GM21723 (cell line): ENCODE results near the gene GID8.

Experiments
- ATAC-seq: cut with Tn5 transposase; IDR thresholded peaks from one replicate; pipeline ENCODE4 v1.9.1; 2021; ENCODE audit warnings: mild to moderate bottlenecking, moderate library complexity; ENCODE audit not compliant: unreplicated experiment

GID8 gene

DNA sequence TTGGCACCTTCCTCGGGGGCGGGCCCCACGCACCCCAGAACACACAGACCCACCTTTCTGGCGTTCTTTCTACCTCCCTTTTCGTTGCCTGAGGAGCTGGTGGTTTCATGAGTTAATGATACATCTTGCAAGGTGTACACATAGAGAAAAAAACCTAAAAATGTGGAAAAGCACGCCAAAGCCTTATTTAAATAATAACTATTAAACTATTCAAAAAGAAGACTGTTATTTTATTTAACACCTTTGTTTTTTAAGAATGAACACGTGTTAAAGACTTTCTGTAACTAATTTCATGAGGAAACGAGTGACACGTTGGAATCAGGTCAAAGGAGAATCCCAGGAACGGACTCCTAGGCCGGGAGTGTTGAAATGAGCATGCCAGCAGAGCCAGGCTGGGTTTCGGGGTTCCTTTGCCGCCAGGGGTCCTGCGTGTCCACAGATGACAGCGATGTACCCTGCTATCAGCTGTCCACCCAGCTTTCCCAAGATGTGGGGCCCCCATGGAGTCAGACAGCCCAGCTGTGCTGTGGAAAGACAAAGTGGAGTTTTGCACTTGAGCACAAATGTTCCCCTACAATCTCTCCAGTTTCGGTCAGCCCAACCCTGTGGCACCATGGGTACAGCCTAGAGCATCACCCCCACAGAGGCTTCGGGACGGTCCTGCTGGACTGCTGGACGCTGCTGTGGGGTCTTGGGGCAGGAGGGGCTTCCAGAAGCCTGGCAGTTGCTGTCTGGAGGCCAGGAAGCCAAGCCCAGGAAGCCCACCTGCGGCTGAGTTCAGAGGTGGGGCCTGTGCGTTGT lies 30.6 kb downstream of the GID8 start:
- ATAC-seq: no peak

DNA sequence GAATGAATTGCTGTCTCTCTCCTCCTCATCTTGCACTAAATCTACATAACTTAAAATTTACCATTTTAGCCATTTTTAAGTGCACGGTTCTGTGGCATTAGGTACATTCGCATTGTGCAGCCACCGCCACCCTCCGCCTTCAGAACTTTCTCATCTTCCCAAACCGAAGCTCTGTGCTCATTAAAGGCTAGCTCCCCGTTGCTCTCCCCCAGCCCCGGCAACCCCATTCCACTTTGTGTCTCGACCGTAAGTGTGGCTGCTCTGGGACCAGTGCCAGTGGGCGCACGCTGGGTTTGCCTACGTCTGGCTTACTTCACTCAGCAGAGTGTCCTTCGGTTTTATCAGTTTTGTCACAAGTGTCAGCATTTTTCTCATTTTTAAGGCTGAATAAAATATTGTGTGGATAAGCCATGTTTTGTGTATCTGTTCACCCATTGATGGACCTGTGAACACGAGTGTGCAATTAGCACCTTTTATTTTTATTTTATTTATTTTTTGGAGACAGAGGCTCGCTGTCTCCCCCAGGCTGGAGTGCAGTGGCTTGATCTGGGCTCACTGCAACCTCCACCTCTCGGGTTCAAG lies 31.3 kb downstream of the GID8 start:
- ATAC-seq: no peak

DNA sequence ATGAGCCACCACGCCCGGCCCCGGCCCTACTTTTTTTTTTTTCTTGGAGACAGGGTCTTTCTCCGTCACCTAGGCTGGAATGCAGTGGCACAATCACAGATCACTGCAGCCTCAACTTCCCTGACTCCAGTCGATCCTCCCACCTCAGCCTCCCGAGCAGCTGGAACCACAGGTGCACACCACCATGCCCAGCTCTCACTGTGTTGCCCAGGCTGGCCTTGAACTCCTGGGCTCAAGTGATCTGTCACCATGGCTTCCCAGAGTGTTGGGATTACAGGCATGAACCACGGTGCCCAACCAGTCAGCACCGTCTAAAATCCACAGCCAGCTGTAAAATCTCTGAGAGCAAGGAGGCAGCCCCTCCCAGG lies 32.0 kb downstream of the GID8 start:
- no peak for ATAC-seq

DNA sequence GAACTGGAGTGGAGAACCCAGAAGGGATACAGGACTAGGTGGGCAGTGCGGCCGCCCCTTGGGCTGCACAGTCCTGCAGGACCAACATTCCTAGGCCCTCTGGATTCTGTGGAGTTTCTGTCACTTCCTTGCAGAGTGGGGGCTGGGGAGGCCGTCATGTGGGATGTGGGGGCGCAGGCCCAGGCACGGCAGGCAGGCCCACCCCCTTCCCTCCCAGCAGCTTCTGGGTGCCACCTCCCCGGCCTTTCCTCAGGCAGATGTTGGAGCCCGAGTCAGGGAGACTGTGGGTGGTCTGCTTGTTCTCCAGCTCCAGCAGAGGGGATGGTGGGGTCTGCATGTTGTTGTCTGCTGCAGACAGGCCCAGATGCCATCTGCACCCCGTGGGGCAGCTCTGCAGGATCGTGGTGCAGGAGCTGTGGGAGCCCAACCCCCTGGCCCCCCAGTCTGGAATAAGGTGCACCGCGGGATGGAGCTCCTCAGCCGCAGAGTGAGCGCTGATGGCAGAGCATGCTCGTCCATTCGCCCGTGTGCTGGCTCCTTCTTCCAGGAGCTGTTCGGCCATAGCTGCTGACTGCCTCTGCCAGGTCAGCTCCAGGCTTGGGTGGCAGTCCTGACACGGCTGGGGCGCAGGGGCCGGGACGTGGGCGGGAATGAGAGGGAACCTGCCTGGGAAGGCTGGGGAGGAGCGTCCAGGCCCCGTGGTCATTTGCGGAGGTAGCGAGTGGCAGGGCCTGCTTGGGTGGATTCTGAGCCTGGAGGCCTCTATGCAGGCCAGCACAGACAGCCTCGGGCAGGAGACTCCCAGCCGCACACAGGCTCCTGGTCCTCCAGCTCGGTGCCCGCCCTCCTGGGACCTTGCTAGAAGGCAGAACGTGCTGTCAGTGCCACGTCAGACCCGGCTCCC lies 32.6 kb downstream of the GID8 start:
- no peak for ATAC-seq

DNA sequence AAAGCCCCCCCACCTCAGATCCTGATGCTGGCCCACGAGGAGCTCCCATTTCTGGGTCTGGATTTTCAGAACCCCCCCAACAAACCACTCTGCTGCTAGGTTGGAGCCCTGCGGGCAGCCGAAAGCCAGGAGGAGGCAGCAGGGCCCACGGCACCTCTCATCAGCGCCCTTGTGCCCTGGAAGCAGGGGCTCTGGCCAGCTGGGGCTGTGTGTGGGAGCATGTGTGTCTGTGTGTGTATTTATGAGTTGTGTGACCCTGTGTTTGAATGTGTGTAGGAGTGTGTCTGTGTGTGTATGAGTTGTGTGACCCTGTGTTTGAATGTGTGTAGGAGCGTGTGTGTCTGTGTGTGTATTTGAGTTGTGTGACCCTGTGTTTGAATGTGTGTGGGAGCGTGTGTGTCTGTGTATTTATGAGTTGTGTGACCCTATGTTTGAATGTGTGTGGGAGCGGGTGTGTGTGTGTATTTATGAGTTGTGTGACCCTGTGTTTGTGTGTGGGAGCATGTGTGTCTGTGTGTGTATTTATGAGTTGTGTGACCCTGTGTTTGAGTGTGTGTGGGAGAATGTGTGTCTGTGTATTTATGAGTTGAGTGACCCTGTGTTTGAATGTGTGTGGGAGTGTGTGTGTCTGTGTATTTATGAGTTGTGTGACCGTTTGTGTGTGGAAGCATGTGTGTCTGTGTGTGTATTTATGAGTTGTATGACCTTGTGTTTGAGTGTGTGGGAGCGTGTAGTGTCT lies 33.4 kb downstream of the GID8 start:
- ATAC-seq: no peak

DNA sequence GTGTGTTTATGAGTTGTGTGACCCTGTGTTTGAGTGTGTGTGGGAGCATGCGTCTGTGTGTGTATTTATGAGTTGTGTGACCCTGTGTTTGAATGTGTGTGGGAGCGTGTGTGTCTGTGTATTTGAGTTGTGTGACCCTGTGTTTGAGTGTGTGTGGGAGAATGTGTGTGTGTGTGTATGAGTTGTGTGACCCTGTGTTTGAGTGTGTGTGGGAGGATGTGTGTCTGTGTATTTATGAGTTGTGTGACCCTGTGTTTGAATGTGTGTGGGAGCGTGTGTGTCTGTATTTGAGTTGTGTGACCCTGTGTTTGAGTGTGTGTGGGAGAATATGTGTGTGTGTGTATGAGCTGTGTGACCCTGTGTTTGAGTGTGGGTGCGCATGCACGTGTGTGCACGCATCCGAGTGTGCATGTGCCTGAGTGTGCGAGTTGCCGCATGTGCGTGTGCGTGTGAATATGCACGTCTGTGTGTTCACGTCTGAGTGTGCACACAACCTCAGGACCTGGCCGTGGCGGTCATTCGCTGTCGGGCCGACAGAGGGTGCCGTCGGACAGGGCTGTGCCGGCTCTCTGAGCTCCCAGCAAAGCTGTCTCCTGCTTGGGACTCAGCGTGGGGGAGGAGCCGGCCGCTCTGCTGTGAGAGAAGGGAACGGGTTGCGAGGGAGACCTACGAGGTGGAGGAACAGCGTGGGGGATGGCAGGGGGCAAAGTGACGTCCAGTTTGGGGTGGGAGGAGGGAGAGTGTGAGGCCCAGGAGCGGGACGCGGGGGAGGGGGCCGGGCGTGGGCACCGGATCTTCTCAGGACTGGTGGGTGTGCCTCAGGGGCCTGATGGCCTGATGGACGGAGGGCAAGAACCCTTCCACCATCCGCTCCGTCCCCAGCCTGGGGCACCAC lies 34.2 kb downstream of the GID8 start:
- peak; percentile 73 for ATAC-seq

DNA sequence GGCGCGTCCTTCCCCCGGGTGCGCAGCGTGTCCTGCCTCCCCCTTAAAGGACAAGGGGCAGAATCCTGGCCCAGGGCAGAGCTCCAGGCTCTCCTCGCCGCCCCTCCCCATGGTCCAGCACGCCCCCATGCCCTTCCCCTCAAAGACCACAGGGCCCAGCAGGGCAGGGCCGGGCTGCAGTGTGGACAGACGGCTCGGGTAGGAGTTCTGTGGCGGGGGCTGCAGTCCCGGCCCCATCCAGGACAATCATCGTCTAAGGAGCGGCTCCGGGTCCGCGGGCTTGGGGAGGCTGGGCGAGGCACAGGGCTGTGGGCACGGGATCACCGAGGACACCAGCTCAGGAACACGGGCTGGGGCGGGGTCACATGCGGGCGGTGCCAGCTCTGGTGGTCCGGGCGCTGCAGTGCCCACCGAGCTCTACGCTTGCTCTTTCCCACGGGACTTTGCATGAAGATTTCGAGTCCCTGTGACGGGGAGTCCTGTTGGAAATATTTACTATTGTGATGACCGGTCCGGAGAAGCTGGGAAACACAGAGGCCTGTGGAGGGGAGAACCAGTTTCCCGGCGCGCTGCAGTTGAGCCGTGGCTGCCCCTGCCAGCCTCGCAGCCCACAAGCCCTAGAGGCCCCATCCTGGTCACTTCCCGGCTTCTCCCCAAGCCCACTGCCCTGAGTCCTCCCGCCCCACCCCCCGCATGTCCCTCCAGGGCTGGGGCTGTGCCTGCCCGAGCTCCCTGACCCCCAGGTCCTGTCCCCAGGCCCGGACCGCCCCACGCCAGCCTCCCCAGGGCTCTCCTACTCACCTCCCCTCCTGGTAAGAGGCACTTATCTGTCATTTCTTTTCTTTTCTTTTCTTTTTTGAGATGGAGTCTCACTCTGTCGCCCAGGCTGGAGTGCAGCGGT lies 35.1 kb downstream of the GID8 start:
- ATAC-seq: no peak

DNA sequence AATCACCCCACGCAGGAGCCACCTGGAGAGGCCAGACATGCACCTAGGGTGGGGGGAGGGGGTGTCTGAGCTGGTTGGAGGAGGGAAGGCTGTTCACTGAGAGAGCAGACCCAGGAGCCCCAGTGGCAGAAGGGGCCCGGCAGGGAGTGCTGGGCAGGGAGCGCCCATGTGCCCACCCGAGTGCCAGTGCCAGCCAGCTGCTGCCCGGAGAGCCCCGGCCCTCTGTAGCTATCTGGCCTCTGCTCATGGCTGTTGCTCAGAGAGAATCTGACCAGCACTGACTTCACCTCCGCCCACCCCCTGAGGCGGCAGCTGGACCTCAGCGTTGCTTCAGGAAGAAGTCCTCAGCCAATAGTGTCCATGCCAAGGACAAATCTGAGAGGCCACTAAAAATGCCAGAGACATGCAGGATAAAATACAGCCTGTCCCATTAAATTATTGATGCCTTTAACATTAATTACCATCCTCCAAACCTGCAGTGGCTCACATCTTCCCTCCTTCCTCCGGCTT lies 37.4 kb downstream of the GID8 start:
- ATAC-seq: no peak

DNA sequence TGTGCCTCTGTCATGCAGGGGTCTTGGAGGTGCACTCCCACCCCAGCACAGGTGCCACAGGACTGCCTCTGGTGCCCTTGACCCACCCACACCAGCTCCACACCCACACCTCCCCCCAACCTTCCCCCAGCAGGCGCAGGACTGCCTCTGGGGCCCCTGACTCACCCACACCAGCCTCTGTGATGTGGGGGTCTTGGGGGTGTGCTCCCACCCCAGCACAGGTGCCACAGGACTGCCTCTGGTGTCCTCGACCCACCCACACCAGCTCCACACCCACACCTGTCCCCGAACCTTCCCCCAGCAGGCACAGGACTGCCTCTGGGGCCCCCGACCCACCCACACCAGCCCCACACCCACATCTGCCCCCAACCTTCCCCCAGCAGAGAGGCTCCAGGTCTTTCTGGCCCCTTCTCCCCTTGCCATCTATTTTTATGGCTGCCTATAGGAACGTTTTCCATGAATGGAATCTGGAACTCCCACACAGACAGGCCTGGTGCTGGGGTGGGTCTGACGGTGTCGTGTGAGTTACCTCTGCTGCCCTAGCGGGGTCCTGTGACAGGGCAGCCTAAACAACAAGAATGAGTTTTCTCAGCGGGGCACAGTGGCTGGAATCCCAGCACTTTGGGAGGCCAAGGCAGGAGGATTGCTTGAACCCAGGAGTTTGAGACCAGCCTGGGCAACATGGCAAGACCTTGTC lies 38.0 kb downstream of the GID8 start:
- no peak for ATAC-seq

DNA sequence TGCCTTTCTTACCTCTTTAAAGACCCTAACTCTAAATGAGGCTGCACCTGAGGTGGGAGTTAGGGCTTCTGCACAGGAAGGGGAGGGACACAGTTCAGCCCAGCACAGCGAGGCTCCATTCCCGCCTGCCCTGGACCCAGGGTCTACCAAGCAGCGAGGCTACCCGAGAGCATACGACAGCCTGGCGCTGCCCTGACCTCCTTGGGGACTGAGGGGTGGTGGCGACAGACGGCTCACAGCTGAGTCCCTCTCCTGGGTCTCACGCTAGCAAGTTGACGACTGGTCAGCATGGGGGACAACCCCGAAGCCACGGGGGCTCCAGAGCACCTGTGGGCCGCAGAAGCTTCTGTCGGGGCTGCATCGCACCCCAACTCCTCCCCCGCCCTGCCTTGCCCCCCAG lies 38.9 kb downstream of the GID8 start:
- no peak for ATAC-seq

DNA sequence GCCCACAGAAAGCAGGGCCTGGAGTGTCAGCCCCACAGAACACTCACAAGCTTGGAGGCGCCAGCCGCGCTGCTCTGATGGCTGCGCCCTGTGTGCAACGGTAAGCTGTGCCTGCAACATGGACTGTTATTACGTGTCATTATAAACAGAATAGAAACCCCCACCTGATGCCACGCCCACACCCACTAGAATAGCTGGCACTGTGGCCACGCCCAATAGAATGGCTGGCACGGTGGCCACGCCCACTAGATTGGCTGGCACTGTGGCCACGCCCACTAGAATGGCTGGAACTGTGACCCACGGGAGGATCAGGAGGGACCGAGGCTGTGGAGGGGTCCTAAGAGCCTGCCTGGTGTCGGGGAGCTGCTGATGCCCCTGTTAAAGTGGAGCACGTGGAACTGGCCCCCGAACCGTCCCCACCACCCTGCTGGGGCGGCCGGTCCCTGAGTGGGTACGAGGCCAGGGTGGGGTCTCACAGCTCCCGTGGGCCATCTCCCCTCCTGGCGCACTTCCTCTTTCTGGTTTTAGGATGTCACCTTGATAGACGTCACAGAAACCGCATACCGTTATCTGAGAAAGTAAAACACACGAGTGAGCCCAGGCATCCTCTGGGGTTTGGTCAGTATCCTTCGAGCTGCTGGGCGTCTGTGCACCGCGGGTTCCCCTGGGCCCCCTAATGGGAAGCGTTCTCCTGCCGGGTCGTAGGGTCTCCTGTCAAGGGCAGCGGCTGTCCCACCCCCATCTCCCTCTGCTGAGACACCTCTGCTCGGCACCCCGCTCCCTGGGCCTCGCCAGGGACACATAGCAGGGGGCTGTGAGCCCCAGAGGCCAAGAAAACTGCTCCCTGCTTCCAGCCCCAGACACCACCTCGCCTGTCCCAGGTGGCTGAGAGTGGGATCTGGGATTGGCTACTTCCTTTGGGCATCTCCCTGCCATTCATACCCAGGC lies 39.9 kb downstream of the GID8 start:
- ATAC-seq: peak; percentile 68

DNA sequence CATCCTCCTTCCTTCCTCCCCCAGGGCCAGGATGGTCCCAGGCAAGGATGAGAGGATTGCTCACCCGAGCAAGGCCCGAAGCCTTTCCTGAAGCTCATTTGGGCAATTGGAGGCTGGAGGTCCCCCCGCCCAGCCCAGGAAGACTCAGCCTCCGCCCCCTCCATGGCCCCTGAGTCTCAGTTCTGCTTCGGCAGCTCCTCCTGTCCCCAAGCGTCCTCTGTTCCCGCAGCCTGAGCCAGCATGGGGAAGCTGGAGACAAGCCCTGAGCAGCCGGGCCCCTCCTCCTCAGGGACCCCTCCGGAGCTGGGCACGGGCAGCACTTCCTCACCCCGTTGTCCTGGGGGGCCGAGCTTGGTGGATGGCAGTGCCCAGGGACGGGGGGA lies 40.6 kb downstream of the GID8 start:
- ATAC-seq: peak; percentile 1

DNA sequence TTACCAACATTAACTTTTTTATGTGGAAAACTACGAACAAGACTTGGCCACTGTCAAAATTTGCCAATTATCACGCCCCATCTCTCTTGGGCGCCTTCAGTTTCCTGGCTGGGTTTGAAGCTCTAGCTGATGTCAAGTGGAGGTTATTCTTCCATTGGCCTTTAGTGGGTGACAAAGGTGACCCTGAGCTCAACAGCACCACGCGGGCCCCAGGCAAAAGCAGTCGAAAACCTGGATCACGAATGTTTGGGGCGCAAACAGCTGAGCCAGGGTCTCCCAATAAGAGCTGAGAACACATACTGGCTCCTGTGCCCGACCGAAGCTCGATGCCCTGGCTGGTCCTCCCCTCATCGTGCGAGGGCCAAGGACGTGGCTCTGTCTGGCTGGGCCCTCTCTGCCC lies 41.4 kb downstream of the GID8 start:
- no peak for ATAC-seq

DNA sequence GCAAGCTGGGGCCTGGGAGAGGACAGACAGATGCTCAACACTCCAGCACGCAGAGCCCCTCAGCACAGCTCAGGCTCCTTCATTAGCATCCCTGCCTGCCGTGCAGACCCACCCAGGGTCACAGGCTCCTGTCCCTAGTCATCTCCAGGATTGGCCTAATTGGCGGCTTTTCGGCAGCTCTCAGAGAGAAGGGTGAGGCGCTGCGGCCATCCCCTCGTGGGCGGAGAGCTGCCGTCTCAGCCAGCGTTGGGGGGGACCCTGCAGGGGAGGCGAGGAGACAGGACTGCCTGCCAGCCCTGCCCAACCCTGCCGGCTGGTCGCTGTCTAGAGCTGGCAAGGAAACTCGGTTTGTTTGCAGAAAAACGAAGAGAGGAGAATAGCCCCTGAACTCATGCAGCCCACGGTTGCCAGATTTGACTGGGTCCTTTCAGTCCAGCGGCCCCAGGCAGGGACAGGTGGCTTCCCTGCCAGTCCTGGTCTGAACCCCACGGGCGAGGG lies 42.0 kb downstream of the GID8 start:
- no peak for ATAC-seq

DNA sequence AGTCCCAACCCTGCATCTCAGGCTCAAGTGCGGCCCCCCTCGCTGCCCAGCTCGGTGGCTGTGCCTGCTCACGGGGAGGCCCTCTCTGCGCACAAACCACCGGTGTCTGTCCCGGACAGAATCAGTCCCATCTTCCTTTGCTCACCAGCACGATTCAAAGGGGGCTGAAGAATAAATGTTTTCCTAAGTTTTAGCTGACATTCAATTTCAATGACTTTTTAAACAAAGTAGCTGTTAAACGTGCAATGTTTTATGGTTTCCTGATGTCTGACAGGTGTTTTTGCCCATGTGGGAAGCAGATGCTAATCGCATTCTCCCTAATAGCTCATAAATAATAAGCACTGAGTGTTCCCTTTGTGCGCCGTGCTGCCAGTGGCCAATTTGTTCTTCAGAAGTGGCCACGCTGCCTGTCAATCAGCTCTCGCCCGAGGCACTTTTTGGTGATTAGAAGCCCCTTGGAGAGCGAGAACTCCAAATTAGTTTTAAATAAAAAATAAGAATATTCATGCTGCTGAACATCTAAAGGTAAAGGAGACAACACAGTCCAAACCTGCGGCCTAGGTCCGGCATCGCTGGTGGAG lies 42.5 kb downstream of the GID8 start:
- no peak for ATAC-seq

DNA sequence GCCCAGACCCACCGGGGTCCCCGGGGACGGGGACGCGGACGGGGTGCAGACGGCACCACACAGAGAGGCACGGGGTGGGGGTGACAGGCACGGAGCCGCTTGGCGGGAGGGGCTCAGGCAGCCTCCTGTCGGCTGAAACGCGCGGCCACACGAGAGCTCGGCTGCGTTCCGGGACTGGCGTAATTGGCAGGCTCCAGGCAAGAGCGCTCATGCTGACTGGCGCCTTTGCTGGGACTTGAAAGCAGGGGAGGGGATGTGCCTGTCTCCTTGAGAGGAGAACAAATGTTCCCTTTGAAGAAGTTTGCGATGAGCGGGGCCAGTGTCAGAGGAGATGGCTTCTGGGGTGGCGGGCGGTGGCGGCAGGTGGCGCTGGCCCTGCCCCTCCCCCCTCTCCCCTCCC lies 43.0 kb downstream of the GID8 start:
- ATAC-seq: no peak
